Measurements from ENCODE around the gene PDE9A.
A peak's percentile ranks its signal among the peaks of the same experiment; 100 is the strongest.

Gene PDE9A

DNA sequence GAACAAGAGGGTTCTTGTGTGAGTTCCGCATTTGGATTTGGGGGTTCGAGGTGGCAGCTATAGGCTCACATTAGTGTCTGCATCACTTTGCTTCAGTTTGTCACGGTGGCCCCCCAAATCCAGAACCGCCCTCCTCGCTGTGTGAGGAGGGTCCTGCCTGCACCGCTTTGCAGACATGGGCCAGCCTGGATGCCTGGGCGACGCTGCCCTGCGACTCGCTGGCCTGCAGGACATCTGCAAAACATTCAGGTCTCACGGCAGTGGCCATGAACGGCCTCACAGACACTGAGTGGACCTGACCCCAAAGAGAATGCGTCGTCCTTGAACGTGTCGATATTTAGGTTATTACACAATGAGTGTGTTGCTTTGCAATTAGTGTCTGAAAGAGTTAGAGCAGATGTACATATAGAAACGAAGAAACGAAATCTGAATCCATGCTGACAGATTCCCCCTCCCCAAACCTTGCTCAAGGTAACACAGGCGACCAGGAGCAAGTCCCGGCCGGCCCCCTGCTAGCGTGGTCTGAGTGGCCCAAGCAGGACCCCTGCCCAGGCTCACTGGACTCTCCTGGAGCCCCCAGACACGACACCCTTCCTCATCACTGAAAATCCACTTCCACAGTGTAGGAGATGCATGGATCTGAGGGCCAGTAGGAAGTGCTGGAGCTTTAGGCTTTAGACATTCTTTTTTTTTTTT lies 20.4 kb downstream of the PDE9A start:
- peak; percentile 54 for DNase-seq

DNA sequence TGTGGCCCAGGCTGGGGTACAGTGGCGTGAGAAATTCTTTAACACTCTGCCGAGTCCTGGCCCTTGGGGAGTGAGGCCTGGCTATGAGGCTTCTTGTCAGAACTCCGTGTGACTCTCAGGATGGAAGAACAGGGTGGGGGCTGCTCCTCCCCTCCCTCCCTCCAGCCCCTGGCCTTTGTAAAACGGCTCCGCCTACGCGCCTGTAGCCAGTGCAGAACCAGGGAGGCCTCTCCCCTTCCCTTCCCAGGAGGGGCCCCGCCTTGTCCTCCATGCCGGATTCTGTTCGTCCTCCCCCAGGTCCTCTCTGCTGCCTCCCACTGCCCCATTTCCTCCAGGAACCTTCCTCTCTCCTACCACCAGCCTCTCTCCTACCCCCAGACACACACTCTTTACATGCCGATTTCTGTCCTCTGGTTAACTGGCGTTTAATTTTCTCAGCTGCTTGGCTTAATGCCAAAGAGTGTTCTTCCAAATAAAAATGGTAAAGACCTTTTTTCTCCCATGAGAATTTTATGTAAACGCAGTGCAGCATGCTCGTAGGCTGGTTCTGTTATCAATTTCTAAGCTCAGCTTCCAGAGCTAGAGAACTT lies 21.0 kb downstream of the PDE9A start:
- peak; percentile 63 for DNase-seq

DNA sequence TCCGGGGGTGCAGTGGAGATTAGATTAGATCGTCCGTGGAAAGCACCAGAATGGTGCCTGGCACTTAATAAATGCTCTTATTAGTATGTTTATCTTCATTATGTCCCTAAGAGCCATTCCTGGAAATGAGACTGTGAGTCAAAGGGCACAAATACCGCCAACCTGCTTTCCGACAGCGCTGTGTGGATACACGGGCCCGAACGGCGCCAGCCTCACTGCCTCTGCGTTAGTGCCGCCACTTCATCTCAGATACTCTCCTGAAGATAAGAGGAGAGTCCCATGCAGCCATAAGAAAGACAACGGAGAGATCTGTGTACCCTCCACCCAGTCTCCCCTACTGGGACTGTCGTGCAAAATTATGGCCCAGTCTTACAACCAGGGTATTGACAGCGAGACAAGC lies 22.0 kb downstream of the PDE9A start:
- DNase-seq = no peak

DNA sequence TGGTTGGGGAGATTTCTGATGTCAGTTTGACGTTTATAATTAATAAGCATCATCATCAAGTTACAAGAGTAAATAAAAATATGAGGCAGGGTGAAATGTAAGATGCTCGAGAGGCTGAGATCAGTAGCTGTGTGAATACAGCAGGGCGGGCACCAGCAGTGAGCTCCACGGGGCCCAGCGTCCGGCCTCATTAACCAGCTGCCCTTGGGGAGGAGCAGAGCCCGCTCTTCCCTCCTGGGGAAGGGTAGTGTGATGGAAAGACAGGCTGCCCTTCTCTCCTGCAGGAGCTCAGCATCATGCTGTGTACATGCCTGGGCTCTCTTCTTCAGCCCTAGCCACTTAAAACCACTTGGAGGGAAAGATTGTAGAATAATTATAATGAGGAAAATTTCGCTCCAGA lies 23.4 kb downstream of the PDE9A start:
- DNase-seq = peak; percentile 72

DNA sequence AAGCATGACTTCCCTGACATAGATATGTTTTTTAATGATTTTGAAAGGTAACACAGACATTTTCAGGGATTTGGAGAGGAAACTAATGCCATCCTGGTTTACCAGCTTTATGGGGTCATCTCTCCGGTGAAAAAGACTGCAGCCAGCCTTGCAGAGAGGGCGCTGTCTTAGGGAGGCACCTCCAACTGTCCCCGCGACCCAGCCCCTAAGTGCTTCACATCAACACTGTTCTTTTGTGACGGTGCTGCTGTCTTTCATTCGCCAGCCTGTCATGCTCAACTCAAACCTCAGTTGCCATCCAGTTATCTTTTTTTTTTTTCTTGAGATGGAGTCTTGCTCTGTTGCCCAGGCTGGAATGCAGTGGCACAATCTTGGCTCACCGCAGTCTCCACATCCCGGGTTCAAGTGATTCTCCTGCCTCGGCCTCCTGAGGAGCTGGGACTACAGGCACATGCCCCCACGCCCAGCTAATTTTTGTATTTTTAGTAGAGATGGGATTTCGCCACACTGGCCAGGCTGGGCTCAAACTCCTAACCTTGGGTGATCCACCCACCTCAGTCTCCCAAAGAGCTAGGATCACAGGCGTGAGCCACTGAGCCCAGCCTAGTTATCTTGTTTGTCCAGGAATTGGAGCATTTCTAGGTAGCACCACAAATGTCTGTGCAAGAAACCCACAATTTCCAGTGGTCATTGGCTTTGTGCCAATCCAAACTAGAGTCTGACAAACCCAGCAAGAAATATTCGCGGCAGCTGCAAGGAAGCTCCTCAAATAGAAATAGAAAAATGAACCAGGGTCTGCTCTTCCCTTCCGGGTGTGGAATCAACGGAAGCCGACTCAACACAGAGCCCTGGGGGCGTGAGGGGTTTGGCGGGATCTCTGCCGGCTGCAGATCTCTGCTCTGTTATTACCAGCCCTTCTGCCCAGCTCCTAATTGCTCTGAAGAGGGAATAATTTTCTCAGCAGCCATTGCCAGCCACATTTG lies 24.2 kb downstream of the PDE9A start:
- no peak for DNase-seq

DNA sequence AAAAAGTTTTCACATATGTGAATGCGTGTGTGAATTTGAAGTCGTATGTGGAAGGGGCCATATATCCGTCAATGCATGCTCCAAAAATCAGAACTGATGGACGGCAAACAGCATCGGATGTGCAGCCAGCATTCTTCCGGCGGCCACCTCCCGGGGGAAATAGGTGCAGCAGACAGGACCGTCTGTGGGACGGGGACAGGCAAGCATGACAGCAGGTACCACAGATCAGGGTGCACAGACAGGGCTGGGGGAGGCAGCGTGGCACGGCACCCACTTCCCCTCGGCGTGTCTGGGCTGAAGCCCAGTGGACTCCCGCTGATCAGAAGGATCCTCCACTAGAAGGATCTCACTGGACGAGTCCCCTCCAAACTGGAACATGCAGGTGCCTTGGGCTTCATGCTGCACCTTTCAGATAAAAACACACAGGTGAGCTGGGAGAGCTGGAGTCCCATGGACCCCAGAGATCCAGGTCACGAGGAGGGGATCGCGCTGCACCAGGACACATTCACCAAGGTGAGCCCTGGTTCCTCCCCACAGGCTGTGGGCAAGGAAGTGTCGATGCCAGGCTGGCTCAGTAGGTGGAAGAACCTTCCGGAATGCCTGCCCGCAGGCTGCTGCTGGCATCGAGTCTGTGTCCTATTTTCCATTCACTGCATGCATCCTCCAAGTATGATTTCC lies 25.3 kb downstream of the PDE9A start:
- no peak for DNase-seq

DNA sequence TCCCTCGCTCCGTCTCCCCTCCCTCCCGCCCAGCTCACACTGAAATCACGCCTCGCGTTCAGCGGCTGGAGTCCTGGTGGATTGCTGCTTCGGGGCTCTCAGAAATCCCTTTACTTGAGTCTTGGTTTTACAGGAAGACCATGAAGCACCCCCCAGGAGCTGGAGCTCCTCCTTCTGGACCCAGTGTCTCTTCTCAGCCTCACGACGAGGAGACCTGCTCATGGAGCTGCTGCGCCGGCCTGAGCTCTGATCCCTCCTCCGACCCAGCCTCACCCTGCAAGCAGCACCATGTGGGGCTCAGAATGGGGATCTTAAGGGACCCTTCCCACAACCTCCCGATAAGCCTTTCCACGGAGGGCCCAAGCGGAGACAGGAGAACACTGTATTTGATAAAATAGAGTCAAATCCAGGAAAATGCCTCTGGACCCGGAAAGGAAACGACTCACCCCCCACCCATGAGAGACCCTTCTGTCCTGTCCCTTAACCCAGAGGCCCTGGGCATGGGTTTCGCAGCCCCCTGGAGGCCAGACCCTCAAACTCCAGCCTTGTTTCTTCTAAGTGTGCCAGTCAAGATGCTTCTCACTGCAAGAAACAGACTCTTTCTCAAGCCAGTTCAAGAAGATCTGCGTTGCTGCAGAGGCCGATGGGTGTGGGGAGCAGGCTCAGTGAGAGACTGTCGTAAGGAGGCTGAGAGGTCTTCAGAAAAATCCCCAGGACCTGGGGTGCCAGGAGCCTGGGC lies 26.1 kb downstream of the PDE9A start:
- DNase-seq = no peak

DNA sequence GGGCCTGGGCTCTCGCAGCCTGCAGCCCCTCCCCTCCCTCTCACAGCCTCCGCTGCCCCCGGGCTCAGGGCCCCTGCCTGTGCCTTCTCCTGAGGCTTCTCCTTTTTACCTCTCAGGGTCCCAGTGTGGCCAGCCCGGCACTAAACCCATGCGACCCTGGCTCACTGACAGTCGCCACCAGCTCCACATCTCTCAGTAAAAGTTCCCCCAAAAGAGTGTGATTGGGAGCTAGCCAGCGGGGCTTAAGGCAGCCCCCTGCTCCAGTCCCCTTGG lies 26.6 kb downstream of the PDE9A start:
- no peak for DNase-seq

DNA sequence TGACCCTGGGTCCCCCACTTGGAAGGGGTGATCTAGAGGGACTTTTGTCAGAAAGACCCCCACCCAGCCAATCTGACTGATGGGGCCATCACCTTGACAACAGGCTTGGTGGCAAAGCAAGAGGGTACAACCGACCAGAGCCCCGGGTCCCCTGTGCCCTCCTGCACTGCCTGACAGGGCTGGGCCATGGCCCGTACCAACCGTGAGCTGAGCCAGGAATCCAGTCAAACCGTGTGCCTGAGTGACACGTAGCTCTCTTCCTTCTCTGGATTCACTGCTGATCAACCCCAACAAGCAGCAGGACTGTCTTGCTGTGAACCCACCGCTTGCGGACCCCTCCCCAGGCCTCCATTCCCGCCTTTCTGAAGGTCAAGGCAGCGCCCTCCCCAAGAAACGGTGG lies 27.0 kb downstream of the PDE9A start:
- no peak for DNase-seq

DNA sequence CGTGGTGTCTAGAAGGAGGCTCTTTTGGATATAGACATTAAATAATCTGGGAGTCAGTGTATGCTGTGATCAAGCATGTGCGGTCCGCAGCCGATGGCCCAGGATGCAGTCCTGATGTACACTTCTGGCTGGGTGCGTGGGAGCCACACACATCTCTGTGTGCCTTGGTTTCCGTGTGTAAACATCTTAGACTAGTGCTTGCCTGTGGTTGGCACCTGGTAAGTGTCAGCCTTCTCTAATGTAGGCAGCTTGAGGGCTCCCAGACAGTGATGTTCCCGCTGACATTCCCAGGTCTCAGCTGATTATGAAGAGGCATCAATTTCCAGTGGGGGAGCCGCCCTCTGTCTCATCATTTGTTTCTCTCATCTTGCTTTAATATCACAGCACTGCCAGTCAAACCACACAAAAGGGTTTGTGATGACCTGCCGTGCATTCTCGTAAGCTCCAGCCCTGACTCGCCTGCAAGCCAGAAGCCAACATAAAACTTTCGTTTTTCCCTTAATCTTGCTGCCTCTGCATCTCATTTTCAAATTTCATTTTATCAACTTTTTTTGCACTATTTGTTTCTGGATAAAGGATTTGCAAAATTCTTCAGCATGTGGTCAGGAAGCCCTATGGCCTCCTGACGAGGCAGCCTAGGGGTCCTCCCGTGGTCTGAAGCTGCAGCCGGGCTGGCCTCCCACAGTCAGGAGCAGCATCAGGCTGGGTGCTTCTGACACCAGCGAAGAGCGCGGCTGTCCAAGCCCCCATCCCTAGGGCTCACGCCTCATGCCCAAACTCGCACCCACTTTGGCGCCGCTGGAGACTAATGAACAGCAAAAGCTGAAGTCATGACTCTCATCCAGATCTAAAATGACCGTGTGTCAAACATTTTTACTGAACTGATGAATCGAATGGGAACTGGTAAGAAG lies 28.1 kb downstream of the PDE9A start:
- DNase-seq = no peak

DNA sequence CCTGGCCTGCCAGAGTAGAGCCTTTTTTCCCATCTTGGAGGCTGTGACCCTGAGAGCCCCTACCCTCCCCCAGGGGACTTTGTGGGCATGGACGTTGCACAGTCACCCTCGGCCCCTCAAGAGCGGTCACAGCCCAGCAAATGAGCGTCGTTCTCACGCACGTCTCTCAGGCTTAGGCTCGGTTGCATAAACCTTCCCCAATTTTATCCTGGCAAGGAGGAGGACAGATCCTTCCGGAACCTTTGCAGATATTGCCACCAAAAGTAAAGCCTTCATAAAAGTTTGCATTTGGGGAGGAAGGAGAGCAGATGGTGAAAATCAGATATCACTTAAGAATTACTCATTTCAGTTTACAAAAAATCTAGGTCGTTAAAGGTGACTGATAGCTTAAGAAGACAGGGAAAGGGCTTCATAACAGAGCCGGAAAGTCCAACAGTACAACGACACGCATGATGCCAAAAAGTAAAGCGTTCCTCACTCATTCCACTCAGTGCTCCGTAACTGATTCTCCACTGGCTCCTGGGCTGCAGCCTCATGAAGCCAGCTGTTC lies 29.3 kb downstream of the PDE9A start:
- DNase-seq = no peak

DNA sequence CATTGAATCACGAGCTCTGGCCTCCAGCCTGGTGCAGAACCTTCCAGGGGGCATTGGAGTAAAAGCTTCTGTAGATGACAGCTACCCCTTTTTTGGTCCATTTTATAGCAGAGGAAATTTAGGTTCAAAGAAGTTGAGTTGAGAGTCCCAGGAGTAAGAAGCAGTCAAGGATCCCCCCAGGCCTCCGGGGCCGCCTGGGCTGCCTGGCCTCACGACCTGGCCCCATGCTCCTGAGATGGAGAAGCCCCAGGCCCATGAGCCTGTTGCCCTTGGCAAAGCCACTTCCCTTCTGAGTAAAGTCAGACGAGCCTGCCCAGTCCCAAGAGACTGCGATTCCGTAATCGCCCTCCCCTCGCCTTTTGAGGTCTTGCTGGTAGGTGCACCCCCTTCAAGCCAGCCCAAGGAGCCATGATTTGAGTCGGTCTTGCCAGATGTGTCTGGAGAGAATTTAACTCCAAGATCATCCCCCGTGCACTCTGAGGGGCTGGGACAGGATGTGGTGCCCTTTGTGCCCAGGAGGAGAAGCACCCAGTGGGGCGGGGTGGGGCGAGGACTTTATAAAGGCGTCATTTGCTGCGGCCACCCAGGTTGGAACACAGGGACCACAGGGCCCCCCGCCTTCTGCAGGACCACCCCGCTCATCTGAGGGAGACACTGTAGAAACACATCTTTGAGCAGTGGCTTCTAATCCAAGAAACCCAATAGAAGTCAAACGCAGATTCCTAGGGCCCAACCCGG lies 30.1 kb downstream of the PDE9A start:
- no peak for DNase-seq

DNA sequence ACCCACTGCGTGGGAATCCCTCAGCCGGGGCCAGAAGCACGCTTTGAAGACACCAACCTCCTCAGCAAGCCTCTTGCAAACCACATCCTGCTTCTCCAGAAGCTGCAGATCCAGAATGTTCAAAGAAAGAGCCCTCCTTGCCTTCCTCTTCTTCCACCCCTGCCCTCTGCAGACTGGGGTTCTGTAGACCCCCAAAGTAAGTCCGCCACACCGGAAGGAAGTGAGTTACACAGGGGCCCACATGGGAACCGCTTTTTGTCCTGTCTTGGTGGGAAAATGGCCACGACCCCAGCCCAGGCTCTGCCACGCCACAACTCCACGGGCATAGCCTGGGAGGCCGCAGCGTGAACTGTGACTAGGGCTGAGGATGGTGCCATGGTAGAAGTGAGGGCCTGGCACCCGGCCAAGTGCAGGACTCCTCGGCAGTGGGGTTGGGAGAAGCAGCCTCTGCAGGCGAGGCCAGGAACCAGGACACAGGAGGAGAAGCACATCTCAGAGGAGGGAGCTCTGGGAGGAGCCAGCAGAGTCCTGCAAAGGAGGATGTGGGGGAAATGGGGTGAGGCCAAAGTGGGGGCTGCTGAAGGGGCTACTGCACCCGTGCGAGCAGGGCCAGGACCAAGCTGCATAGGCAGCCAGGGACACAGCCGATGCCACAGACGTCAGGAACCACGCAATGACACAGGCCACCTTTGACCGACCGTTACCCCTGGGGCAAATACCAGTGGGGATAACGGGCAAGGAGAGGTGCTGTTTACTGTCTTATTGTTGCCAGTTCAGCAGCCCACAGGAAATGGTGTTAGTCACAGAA lies 30.9 kb downstream of the PDE9A start:
- DNase-seq = no peak

DNA sequence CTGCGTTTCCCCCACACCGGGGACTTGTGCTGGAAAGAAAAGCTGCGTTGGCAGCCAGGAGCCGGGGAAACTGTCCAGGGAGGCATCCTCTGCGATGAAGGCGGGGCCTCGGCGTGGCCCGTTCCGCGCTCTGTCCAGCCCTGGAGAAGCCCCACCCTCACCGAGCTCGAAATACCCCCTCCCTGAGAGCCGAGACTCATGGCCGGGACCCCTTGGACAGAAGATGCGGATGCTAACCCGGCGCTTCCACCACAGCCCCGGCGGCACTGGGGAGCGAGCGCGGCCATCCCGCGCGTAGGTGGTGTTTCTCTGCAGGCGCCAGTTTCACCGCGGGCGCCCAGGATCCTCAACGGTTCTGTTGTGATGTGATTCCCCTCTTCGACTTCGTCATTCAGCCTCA lies 31.6 kb downstream of the PDE9A start:
- DNase-seq = no peak

DNA sequence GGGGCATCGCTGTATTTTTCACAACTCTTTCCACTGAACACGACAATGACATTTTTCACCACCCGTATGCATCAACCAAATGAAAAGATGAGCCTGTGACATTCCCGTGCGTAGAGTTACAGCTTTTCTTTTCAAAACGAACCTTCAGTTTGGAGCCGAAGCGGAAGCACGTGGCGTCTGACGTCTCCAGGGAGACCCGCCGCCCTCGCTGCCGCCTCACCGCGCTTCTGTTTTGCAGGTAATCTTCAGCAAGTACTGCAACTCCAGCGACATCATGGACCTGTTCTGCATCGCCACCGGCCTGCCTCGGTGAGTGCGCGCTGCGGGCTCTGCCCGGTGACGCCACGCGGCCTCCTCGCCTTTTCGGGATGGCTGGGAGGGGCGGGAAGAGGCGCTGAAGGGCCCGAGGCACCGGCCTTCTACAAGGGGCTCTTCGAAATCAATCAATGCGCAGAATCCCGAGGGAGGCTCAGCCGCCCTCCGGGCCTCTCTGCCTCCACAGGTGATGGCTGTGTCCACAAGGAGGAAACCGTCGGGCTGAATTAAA lies 32.6 kb downstream of the PDE9A start:
- no peak for DNase-seq

DNA sequence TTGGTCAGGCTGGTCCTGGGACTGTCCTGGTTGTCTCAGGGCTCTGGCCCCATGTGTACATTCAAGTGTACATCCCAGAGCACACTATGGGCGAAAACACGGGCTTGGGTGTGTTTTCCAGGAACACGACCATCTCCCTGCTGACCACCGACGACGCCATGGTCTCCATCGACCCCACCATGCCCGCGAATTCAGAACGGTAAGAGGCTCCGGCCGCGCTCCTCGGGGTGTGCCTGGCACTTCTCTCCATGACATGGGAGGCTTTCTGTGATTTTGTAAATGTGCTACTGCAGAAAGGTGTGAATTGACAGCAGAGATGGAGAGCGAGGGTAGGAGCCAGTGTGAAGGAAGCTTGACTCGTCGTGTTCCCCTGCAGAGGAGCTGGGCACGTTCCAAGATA lies 34.4 kb downstream of the PDE9A start:
- DNase-seq = no peak

DNA sequence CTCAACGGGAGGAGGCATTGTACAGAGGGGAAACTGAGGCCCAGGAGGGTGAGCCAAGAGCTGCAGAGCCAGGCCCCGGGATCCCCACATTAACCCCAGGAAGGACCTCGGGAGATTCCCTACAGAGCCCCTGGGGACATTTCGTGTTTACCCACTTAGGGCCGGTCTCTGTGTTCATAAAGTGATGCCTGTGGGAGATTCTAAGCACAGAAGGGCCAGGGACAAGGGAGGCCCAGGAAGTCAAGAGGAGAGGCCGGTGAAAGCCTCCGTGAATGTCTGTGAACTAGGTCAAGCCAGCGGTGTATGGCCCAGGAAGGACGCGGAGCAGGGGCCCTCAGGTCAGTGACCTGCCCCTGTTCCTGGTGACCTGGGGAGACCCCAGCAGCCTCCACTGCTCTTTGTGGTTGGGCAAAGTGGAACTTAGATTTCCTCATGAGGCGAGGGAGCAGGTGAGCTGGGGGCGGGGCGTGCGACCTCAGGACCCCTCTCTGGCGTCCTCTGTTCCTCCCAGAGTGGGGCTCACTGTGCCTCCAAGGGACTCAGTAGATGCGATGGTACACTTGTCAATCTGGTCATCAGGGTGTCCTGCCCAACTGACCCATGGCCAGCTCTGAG lies 34.9 kb downstream of the PDE9A start:
- no peak for DNase-seq

DNA sequence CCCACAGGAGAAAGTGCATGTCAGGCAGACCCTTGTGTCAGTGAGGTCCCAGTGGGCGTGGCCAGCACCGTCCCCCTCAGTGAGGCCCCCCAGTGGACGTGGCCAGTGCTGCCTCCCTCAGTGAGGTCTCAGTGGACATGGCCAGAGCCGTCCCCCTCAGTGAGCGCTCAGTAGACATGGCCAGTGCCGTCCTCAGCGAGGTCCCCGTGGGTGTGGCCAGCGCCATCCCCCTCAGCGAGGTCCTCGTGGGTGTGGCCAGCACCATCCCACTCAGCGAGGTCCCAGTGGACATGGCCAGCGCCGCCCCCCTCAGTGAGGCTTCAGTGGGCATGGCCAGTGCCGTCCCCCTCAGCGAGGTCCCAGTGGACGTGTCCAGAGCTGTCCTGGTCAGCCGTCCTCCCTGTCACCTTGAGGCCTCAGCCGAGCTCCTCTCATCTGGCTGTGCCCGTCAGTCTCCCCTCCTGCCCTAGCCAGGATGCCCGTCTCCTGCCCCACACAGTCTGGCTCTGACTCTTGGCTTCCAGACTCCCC lies 35.5 kb downstream of the PDE9A start:
- no peak for DNase-seq

DNA sequence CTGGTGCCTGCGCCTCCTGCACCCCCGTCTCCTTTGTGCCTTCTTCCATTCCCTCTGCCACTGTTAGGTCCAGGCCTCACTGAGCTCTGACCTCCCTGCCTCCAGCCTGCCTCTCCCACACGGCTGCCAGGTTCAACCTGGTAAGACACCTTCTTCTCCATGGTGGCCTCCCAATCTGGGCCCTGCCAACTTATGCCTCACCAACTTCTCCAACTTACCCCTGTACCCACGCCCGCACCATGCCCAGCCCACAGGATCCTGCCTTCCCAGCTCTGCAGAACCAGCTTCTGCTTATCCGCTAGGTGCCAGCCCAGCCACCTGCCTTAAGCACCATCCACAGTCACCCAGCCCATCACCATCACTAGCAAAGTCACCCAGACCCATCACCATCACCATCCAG lies 37.2 kb downstream of the PDE9A start:
- no peak for DNase-seq

All from retina (tissue), 1 donor.